Tongue (tissue), 2 donors: Measurements from ENCODE around the gene KIR2DL1. TPM values are rescaled to one million over a fixed set of nuclear protein-coding genes. Genes with fewer than 3 reads are reported as not detected.
"Not testable (repeated sequence)": the region's sequence is repeated elsewhere in the genome, so short reads cannot be mapped to it uniquely, and the experiment has no call there.

Source experiments
- DNase-seq: peaks from one replicate; pipeline ENCODE4 v3.0.0-alpha.2; 2015
- total RNA-seq: library from RNA; depleted of rRNA; stranded (reverse); fragments of >200 nt; gene quantifications from one replicate; pipeline ENCODE4 v1.2.3, GENCODE V29; 2014

KIR2DL1 gene
- not detected for total RNA-seq

DNA sequence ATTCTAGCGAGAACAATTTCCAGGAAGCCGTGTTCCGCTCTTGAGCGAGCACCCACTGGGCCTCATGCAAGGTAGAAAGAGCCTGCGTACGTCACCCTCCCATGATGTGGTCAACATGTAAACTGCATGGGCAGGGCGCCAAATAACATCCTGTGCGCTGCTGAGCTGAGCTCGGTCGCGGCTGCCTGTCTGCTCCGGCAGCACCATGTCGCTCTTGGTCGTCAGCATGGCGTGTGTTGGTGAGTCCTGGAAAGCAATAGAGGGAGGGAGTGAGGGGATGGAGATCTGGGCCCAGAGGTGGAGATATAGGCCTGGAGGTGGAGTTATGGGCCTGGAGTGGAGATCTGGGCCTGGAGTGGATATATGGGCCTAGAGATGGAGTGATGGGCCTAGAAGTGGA lies at the start of gene KIR2DL1:
TSS of gene KIR2DL1 (plus strand) at position 148 of the 400 bp plus-strand sequence. CDS start at position 206, 58 bp downstream.
- not testable (repeated sequence) for DNase-seq

- no peak for DNase-seq
Observed at GRCh38 chr19:54724142-54724541, 45.5 kb upstream of the KIR2DL1 start, which contains the start of gene KIR3DL3. KIR3DL3 (plus strand) TSS chr19:54724442; CDS start chr19:54724497, 55 bp downstream.

DNA sequence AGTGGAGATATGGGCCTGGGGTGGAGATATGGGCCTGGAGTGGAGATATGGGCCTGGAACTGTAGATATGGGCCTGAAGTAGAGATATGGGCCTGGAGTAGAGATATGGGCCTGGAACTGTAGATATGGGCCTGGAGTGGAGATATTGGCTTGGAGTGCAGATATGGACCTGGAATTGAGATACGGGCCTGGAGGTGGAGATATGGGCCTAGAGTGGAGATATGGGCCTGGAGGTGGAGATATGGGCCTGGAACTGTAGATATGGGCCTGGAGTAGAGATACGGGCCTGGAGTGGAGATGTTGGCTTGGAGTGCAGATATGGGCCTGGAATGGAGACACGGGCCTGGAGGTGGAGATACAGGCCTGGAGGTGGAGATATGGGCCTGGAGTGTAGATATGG lies 44.9 kb upstream of the KIR2DL1 start:
- no peak for DNase-seq

- no peak for DNase-seq
Observed at GRCh38 chr19:54725321-54725720, 44.3 kb upstream of the KIR2DL1 start.

DNA sequence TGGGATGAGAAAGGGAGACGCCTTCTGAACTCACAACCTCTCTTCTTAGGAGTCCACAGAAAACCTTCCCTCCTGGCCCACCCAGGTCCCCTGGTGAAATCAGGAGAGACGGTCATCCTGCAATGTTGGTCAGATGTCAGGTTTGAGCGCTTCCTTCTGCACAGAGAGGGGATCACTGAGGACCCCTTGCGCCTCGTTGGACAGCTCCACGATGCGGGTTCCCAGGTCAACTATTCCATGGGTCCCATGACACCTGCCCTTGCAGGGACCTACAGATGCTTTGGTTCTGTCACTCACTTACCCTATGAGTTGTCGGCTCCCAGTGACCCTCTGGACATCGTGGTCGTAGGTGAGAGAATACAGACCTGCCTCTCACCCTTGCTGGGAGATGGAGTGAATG lies 42.0 kb upstream of the KIR2DL1 start:
- DNase-seq: no peak

GRCh38 chr19:54728167-54728566 lies 41.4 kb upstream of the KIR2DL1 start:
- no peak for DNase-seq

DNA sequence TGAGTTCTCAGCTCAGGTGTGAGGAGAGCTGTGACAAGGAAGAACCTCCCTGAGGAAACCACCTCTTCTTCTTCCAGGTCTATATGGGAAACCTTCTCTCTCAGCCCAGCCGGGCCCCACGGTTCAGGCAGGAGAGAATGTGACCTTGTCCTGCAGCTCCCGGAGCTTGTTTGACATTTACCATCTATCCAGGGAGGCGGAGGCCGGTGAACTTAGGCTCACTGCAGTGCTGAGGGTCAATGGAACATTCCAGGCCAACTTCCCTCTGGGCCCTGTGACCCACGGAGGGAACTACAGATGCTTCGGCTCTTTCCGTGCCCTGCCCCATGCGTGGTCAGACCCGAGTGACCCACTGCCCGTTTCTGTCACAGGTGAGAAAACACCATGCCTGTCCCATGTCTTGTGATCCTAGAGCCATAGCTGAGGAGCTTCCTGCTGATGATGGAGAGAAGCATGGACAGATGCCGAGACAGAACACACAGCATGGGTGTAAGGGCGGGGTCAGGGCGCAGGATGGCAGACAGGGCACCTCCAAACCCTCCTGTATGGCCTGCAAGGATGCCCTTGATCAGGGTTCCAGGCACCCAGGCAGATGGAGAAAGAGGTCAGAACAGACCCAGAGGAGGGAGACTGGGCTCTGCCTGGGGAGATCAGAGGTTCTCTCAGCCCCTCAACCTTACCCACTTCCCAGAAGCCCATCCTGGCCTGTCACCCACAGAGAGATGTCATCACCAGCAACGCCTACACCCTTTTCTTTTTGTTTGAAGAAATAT lies 40.0 kb upstream of the KIR2DL1 start:
- no peak for DNase-seq

GRCh38 chr19:54731191-54731590 lies 38.4 kb upstream of the KIR2DL1 start:
- DNase-seq: no peak

GRCh38 chr19:54738306-54738705 lies 31.3 kb upstream of the KIR2DL1 start, which contains the start of gene KIR2DL3:
KIR2DL3 (plus strand) TSS chr19:54738513; CDS start chr19:54738546, 33 bp downstream.
- DNase-seq: not testable (repeated sequence)

DNA sequence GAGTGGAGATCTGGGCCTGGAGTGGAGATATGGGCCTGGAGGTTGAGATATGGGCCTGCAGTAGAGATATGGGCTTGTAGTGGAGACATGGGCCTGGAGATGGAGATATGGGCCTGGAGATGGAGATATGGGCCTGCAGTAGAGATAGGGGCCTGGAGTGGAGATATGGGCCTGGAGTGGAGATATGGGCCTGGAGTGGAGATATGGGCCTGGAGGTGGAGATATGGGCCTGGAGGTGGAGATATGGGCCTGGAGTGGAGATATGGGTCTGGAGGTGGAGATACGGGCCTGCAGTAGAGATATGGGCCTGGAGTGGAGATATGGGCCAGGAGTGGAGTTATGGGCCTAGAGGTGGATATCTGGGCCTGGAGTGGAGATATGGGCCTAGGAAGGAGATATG lies 30.9 kb upstream of the KIR2DL1 start:
- DNase-seq: no peak

GRCh38 chr19:54739587-54740497 lies 29.8 kb upstream of the KIR2DL1 start:
- DNase-seq: no peak

DNA sequence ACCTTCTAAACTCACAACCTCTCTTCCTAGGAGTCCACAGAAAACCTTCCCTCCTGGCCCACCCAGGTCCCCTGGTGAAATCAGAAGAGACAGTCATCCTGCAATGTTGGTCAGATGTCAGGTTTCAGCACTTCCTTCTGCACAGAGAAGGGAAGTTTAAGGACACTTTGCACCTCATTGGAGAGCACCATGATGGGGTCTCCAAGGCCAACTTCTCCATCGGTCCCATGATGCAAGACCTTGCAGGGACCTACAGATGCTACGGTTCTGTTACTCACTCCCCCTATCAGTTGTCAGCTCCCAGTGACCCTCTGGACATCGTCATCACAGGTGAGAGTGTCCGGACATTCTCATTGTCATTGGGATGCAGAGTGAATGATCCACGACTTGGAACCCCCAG lies 27.6 kb upstream of the KIR2DL1 start:
- DNase-seq: not testable (repeated sequence)

DNA sequence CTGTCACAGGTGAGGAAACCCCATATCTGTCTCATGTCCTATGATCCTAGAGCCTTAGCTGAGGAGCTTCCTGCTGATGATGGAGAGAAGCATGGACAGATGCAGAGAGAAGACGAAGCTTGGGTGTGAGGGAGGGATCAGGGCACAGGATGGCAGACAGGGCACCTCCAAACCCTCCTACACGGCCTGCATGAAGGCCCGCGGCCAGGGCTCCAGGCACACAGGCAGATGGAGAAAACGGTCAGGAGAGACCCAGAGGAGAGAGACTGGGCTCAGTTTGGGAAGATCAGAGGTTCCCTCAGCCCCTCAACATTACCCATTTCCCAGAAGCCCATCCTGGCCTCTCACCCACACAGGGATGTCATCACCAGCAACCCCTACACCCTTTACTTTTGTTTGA lies 25.5 kb upstream of the KIR2DL1 start:
- not testable (repeated sequence) for DNase-seq

- not testable (repeated sequence) for DNase-seq
Observed at GRCh38 chr19:54747614-54748322, 21.8 kb upstream of the KIR2DL1 start.

DNA sequence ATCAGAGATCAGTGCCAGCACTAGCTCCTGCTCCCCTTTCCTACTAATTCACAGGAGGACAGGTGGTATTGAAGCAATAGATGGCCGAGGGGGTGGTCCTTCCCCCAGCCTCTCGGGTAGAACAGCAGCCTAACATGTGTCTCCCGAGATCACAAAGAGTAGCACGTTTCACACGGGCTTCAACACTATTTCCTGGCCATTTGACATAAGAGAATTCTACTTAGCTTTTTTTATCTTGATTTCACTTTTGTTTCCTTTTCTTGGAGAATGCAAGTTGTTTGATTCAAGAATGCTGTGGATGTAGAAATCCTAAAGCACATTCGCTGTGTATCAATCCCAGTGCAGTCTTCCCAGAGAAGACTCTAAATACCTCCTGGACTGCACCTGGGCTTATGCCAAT lies 19.3 kb upstream of the KIR2DL1 start:
- DNase-seq: not testable (repeated sequence)

- not testable (repeated sequence) for DNase-seq
Observed at GRCh38 chr19:54756204-54757110, 13.1 kb upstream of the KIR2DL1 start.

DNA sequence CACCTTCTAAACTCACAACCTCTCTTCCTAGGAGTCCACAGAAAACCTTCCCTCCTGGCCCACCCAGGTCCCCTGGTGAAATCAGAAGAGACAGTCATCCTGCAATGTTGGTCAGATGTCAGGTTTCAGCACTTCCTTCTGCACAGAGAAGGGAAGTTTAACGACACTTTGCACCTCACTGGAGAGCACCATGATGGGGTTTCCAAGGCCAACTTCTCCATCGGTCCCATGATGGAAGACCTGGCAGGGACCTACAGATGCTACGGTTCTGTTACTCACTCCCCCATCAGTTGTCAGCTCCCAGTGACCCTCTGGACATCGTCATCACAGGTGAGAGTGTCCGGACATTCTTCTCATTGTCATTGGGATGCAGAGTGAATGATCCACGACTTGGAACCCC lies 11.0 kb upstream of the KIR2DL1 start:
- not testable (repeated sequence) for DNase-seq

GRCh38 chr19:54764219-54764618 lies 5.4 kb upstream of the KIR2DL1 start:
- not testable (repeated sequence) for DNase-seq

DNA sequence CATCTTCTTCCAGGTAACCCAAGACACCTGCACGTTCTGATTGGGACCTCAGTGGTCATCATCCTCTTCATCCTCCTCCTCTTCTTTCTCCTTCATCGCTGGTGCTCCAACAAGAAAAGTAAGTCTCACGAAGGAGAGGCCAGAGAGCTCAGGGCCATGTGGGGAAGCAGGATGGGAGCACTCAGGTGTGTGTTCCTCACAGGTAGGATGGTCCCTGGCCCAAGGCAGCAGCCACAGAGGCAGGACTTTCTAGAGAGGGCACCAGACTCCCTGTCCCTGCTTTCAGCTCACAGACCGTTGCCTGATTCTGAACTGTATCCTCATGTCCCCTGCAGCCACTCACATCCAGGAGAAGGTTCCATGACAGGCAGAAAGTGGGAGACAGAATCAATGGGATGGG lies 3.1 kb upstream of the KIR2DL1 start:
- DNase-seq: not testable (repeated sequence)

GRCh38 chr19:54770511-54770910 lies 918 bp downstream of the KIR2DL1 start:
- DNase-seq: not testable (repeated sequence)
